ENCODE results near the gene CSF2.

The CSF2 gene

DNA sequence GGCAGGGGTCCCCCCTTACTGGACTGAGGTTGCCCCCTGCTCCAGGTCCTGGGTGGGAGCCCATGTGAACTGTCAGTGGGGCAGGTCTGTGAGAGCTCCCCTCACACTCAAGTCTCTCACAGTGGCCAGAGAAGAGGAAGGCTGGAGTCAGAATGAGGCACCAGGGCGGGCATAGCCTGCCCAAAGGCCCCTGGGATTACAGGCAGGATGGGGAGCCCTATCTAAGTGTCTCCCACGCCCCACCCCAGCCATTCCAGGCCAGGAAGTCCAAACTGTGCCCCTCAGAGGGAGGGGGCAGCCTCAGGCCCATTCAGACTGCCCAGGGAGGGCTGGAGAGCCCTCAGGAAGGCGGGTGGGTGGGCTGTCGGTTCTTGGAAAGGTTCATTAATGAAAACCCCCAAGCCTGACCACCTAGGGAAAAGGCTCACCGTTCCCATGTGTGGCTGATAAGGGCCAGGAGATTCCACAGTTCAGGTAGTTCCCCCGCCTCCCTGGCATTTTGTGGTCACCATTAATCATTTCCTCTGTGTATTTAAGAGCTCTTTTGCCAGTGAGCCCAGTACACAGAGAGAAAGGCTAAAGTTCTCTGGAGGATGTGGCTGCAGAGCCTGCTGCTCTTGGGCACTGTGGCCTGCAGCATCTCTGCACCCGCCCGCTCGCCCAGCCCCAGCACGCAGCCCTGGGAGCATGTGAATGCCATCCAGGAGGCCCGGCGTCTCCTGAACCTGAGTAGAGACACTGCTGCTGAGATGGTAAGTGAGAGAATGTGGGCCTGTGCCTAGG, at the start of gene CSF2:
CSF2 (plus strand) TSS at position 559 of the 783 bp plus-strand sequence; CDS start at position 594, 35 bp downstream.
- no peak for DNase-seq (ENCODE audit: low read depth in 2 of 2)

GRCh38 chr5:132024117-132024435, 49.5 kb upstream of the CSF2 start:
- DNase-seq (ENCODE audit: low read depth in 2 of 2): no peak

- no peak for DNase-seq (ENCODE audit: low read depth in 2 of 2)
These were observed 48.7 kb upstream of the CSF2 start for GRCh38 chr5:132024789-132025402.

- DNase-seq (ENCODE audit: low read depth in 2 of 2): no peak
These were observed 48.1 kb upstream of the CSF2 start for GRCh38 chr5:132025403-132025971.

DNA sequence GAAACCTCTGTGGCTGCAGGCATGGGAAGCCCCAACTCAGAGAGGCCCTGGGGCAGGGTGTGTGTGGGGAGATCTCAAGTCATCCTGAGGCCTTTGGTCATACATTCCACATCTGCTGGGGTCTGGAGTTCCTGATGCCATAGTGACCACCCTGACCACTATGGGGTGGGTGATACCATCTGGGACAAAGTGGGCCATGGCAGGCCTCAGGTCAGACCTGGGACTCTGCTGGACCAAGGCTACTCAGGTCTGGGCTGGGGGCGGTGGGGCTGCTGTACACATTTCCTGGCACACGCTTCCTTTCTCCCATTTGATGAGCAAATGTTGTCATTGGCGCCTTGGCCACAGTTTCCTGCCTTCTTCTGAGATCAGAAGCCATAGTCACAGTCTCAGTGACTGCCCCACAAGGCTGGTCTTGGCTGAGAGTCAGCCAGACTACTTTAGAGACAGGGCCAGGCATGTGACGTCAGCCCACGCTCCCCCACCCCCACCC, 47.0 kb upstream of the CSF2 start:
- DNase-seq (ENCODE audit: low read depth in 2 of 2): peak in 1 of 2 donors; percentile 58

GRCh38 chr5:132027027-132027426, 46.6 kb upstream of the CSF2 start:
- DNase-seq (ENCODE audit: low read depth in 2 of 2): no peak

DNA sequence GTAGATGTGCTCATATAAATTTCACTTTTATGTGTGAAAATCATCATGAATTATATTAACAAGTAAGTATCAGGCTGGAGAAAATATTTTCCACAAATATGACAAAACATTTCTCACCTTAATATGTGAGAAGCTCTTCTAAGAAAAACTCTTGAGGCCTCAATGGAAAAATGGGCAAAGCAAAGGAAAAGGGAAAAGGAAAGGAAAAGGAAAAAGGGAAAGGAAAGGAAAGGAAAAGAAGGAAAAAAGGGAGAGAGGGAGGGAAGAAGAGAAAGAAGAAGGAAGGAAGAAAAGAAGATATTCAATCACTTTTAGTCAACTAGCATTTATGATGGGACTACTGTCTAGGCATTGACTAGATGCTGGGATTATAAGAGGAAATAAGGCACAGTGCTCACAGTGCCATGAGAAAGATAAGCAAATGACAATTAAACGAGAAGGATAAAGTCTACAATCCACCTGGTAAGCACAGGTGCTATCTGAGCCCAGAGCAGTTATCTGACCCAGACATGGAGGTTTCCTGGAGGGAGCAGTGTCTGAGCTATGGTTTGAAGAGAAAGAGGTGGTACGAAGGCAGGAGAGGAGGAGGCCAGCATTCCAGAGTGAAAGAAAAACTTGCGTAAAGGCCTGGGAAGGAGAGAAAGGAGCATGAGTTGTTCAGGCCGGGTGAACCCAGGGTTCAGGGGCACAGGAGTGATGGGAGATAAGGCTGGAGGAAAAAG, 43.8 kb upstream of the CSF2 start:
- no peak for DNase-seq (ENCODE audit: low read depth in 2 of 2)

DNA sequence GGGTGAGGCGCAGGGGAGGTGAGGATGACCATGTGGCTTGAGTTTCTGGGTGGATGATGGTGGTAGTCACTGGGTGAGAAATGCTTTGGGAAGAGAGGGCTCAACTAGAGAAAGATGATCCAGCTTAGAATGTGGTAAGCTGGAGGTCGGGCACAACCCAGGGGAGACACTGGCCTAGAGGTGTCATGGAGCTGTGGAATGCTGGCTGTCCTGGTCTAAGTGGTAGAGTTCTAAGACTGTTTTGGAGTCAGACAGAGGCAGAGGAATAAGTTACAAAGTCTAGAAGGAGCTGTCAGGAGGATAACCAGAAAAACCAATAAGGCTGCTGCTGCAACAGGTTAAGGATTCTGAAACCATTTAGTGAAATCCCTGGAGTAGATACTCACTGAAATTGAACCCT, 43.0 kb upstream of the CSF2 start:
- DNase-seq (ENCODE audit: low read depth in 2 of 2): no peak

- DNase-seq (ENCODE audit: low read depth in 2 of 2): no peak
These were observed 41.4 kb upstream of the CSF2 start for GRCh38 chr5:132032196-132032595.

- DNase-seq (ENCODE audit: low read depth in 2 of 2): no peak
These were observed 40.5 kb upstream of the CSF2 start for GRCh38 chr5:132033122-132033521.

- DNase-seq (ENCODE audit: low read depth in 2 of 2): no peak
These were observed 36.2 kb upstream of the CSF2 start for GRCh38 chr5:132037353-132037752.

- DNase-seq (ENCODE audit: low read depth in 2 of 2): no peak
These were observed 29.4 kb upstream of the CSF2 start for GRCh38 chr5:132044207-132044606.

- DNase-seq (ENCODE audit: low read depth in 2 of 2): no peak
These were observed 26.7 kb upstream of the CSF2 start for GRCh38 chr5:132046880-132047299.

DNA sequence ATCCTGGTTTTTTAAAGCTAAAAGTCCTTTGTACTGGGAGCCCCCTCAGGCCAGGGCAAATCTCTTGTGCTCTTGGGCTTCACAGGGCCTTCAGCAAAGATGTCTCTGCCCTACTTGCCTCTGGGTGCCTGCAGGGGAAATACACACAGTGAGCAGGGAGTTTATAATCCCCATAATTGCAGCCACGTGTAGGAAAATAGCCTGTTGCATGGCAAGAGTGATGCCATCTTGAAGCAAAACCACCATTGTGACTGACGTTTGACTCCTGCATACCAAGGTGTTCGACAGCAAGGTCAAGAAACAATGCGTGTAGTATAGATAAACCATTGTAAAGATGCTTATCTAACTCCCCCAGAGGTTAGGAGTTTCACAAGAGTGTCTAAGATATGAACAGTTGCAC, 24.5 kb upstream of the CSF2 start:
- no peak for DNase-seq (ENCODE audit: low read depth in 2 of 2)

DNA sequence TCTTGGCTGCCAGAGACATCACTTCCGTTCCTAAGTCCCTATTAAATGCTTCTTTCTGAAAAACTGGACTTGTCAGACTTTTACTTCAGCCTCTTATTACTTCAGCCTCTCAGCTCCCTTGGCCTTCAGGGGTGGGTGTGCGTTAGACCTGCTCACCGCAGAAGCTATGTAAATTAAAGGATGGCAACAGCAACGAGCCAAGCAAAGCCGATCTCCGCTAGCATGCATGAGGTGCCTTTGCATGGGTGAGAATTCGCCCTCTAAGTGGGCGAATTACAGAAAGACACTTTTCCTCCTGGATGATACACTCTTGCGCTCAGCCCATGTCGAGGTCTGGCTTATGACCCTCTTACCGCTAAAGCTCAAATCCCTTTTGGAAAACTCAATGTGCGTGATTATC, 24.0 kb upstream of the CSF2 start:
- no peak for DNase-seq (ENCODE audit: low read depth in 2 of 2)

- DNase-seq (ENCODE audit: low read depth in 2 of 2): no peak
These were observed 23.5 kb upstream of the CSF2 start for GRCh38 chr5:132050136-132050535.

DNA sequence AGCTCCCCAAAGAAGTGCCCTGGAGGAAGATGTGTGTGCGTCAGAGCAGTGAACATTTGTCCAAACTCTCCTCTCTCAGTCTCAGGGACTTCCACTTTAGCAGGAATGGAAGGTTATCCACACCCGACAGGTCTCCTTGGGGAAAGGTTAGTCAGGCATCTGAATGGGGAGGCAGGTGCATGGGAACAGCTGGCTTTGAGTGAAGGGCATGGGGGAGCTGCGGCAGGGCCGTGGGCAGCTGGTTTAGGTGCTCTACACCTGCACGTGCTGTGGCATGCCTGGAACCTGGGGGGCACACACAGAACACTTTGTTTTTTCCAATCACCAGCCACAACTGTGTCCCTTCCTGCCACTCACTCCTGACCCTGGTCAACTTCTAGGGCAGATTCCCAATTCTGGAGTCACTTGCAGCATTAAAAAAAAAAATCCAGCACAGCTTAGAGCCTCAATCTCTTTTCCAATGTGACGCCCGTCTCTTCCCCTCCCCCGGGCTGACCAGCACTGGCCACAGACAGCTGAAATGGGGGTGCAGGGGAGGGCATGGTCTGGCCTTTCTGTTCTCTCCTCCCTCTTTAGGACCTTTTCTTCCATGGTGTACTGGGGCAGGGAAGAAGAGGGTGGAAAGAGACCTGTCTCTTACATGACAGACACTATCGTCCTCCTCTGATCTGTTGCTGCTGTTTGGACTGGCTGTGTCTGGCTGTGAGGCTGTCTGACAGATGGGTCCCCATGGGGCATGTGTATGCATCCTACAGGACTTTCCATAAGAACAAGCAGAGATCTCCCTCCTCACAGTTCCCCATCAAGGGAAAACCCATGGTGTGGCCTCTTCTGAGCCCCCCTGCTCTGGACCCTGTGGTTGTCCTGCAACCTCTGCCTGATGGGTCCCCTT, 22.7 kb upstream of the CSF2 start:
- DNase-seq (ENCODE audit: low read depth in 2 of 2): no peak

DNA sequence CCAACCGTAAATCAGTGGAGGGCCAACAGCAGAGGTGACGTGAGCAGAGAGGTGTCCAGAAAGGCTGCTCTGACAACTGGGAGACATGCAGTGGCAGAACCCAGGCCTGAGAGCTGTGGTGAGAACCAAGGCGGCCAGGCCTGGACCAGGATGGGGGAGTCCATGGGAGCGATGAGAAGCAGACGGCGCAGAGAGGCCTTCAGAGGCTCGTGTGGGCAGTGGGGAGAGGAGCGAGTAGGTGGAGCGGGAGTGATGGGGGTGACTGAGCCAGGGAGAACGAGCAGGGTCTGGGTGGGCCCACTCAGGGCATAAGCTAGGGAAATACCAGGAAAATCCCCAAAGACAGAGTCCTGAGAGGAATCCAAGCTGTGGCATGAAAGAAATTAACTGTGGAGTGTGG, 21.1 kb upstream of the CSF2 start:
- DNase-seq (ENCODE audit: low read depth in 2 of 2): no peak

DNA sequence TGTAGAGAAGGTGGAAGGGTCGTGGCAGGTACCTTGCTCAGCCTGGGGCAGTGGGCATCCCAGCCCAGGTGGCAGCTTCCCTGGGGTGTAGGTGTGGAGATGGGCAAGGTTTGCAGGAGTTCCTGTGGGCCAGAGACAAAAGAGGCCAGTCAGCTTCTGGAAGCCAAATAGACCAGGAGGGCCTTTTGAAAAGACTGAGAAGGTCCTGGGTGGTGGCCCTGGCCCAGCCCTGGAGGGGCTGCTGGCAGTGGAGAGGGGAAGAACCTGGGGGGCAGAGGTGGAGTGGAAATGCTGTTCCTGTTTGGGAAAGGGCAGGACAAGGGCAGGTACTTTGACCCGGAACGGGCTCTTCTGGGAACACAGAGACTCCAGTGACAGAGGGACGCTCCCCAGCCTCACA, 20.1 kb upstream of the CSF2 start:
- DNase-seq (ENCODE audit: low read depth in 2 of 2): no peak

DNA sequence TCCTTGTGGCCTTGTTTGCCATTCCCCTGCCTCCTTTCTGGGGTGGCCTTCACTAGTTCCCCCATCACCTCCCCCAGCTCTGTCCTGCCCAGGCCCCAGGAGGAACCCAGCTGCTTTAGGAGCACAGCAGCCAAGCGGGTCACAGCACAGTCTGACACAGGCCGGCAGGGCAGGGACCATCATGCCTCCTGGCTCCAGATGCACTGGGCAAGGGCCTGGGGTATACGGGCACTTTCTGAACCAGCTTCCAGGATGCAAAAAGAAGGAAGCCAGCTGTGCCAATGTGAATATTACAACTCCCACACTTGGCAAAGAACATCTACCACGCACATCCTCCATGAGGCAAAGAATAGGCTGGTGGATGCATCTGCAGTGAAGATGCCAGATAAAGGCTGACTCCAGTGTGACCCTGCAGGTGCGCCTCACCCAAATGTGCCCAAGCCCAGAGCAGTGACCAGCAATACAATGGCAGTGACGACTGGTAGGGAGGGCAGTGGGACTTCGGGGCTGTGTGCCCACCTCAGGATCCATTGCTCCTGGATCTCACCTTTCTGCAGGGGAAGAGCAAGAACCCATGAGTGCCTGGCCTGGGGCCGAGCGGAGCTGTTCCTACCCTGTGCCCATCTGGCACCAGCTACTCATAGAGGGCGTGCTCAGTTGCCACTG, 19.4 kb upstream of the CSF2 start:
- DNase-seq (ENCODE audit: low read depth in 2 of 2): no peak
